H1 (cell line): ENCODE results near the gene TMEM178B. TPM values are rescaled to one million over a fixed set of nuclear protein-coding genes. Genes with fewer than 3 reads are reported as not detected.

Source experiments
- CTCF ChIP-seq, 3 experiments: IDR thresholded peaks; 1 replicate in 2 of 3; 2 replicates in 1 of 3; pipeline versions ENCODE4 v1.5.1 to v1.6.1; 2011; ENCODE audit warnings: low read length in 3 of 3, mild to moderate bottlenecking in 3 of 3, inconsistent platforms in 2 of 3, low read depth in 1 of 3, moderate library complexity in 1 of 3; ENCODE audit not compliant: insufficient read depth in 1 of 3; ENCODE audit errors: control extremely low read depth in 1 of 3
- EZH2 ChIP-seq: fragments of 200-600 bp; sonication (generic); IDR thresholded peaks from 2 replicates; pipeline ENCODE4 v1.7.1; 2012; ENCODE audit warnings: low read depth, mild to moderate bottlenecking, moderate library complexity, low read length, inconsistent platforms; ENCODE audit not compliant: severe bottlenecking
- FOSL1 ChIP-seq: IDR thresholded peaks from 2 replicates; pipeline ENCODE4 v1.6.1; 2011; ENCODE audit warnings: mild to moderate bottlenecking, low read depth, low read length, moderate library complexity; ENCODE audit not compliant: insufficient read depth
- HDAC2 ChIP-seq, 2 experiments: fragments of 300-600 bp in 1 of 2; sonication (generic) in 1 of 2; IDR thresholded peaks; 2 replicates each; pipeline ENCODE4 v1.6.1; 2011 to 2012; ENCODE audit warnings: low read depth in 2 of 2, low read length in 2 of 2, mild to moderate bottlenecking in 2 of 2, moderate library complexity in 2 of 2, borderline replicate concordance in 1 of 2, inconsistent platforms in 1 of 2
- POLR2AphosphoS5 ChIP-seq: IDR thresholded peaks from 2 replicates; pipeline ENCODE4 v1.6.1; 2011; ENCODE audit warnings: low read depth, low read length
- SP4 ChIP-seq: IDR thresholded peaks from 2 replicates; pipeline ENCODE4 v1.6.1; 2012; ENCODE audit warnings: low read length, inconsistent platforms
- ZNF274 ChIP-seq: IDR thresholded peaks from 2 replicates; pipeline ENCODE4 v1.7.0; 2012; ENCODE audit warnings: low read length, borderline replicate concordance; ENCODE audit errors: extremely low read depth
- polyA plus RNA-seq, 7 experiments: library from polyadenylated mRNA; depleted of rRNA in 3 of 7; stranded (reverse) in 5 of 7; unstranded in 2 of 7; fragments of >200 nt in 5 of 7; fragments of 200-250 nt in 2 of 7; gene quantifications; 1 replicate in 5 of 7; 2 replicates in 1 of 7; 4 replicates in 1 of 7; pipeline versions ENCODE4 v1.2.1 to v1.2.3, GENCODE V29; 2011 to 2013; ENCODE audit warnings: missing spikeins in 2 of 7, mixed read lengths in 2 of 7
- total RNA-seq: library from RNA; stranded (reverse); fragmentation: NEBNext Ultra II Directional; extraction: Animal tissue kit (Norgen Biotek cat#: 25700); gene quantifications from 2 replicates; pipeline ENCODE4 v1.2.1, GENCODE V29; 2021

TMEM178B gene
- total and polyA plus RNA-seq, 2 of the 8 experiments (the other 6 are each of a cell fraction or from before 2014, with no cell fraction given): 5.3 to 18.1 TPM

DNA sequence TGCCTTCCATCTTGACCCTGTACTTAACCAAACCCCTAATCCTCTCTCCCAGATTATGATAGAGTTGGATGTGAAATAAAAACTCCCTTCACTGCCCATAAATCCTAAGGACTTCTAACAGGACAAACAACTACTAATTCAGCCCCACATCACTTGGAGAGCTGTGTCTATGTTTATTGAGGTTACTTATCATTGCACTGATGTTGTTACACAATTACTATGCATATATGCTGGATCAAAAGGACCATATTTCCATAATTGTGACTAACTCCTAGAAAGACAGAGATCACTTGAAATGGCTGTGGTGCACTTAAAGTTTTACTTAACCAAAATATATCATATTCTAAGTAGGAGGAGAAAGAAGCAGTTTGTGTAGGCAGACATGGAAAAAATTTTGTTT is 332.5 kb downstream of the TMEM178B start (continued):
- TF ChIP-seq CTCF (IDR thresholded peaks at IDR 0.05; ENCODE audit: control extremely low read depth in 1 of 3, insufficient read depth in 1 of 3, low read depth in 1 of 3, low read length in 3 of 3) (no peak), EZH2 (no peak), SP4 (no peak), ZNF274 (no peak), HDAC2 (IDR thresholded peaks at IDR 0.05; ENCODE audit: borderline replicate concordance in 1 of 2, low read depth in 2 of 2, low read length in 2 of 2) (no peak), POLR2AphosphoS5 (no peak), FOSL1 (no peak)
